H1 (cell line): Measurements from ENCODE around the gene PPM1F. TPM values are rescaled to one million over a fixed set of nuclear protein-coding genes. Genes with fewer than 3 reads are reported as not detected.

Experiments
- CTCF ChIA-PET: fragments of 300-600 bp; sonication (Branson Sonifier 250); formaldehyde crosslinking; loops from one replicate; lab custom pipeline; 2021; ENCODE audit not compliant: partially characterized antibody; lab: Charles Lee
- POLR2A ChIA-PET: fragments of 300-600 bp; sonication (Branson Sonifier 250); formaldehyde crosslinking; loops from one replicate; lab custom pipeline; 2021; ENCODE audit warnings: inconsistent platforms; ENCODE audit not compliant: partially characterized antibody; lab: Charles Lee
- DNase-seq, 2 experiments: peaks; one replicate each; pipeline versions ENCODE4 v3.0.0 to v3.0.0-alpha.2; 2010 to 2022; ENCODE audit warnings: low spot score in 2 of 2, low read depth in 1 of 2, mixed read lengths in 1 of 2
- FAIRE-seq: peaks from 2 replicates; lab custom pipeline; 2011; peaks lifted over from hg19 to GRCh38; lab: Jason Lieb, UNC
- H2AFZ ChIP-seq: 2 replicates; pipeline ENCODE4 v1.8.1; 2012; ENCODE audit warnings: low read length, inconsistent platforms
- H2AK5ac ChIP-seq: 2 replicates; pipeline ENCODE4 v1.6.1; 2013; ENCODE audit warnings: low read depth, low read length
- H2BK120ac ChIP-seq: replicated peaks from 2 replicates; pipeline ENCODE3; 2013; ENCODE audit warnings: low read depth, low read length, inconsistent platforms
- H2BK12ac ChIP-seq: 2 replicates; pipeline ENCODE4 v1.6.1; 2013; ENCODE audit warnings: low read depth, low read length
- H2BK15ac ChIP-seq: 2 replicates; pipeline ENCODE4 v1.6.1; 2013; ENCODE audit warnings: low read length
- H2BK20ac ChIP-seq: 2 replicates; pipeline ENCODE4 v1.6.1; 2013; ENCODE audit warnings: low read length
- H2BK5ac ChIP-seq: 2 replicates; pipeline ENCODE4 v1.6.1; 2013; ENCODE audit warnings: low read depth, low read length
- H3K14ac ChIP-seq: 2 replicates; pipeline ENCODE4 v1.6.1; 2013; ENCODE audit warnings: inconsistent platforms; ENCODE audit not compliant: insufficient read length
- H3K18ac ChIP-seq: 2 replicates; pipeline ENCODE4 v1.6.1; 2013; ENCODE audit warnings: low read length; ENCODE audit errors: extremely low read depth
- H3K23ac ChIP-seq: 2 replicates; pipeline ENCODE4 v1.6.1; 2013; ENCODE audit warnings: inconsistent platforms; ENCODE audit not compliant: insufficient read length
- H3K23me2 ChIP-seq: 2 replicates; pipeline ENCODE4 v1.6.1; 2013; ENCODE audit warnings: low read depth, low read length
- H3K27ac ChIP-seq: 2 replicates; pipeline ENCODE4 v1.6.1; 2011; ENCODE audit warnings: low read depth, low read length, inconsistent platforms
- H3K27me3 ChIP-seq, 4 experiments: replicated peaks in 1 of 4; 1 replicate in 1 of 4; 2 replicates in 3 of 4; pipeline versions ENCODE4 v1.6.1 to v1.8.1; 2011 to 2013; ENCODE audit warnings: low read length in 3 of 4, mild to moderate bottlenecking in 3 of 4, inconsistent platforms in 2 of 4, mixed read lengths in 2 of 4, moderate library complexity in 1 of 4; ENCODE audit not compliant: control insufficient read depth in 3 of 4, insufficient read depth in 3 of 4; ENCODE audit errors: extremely low read depth in 1 of 4
- H3K36me3 ChIP-seq, 4 experiments: 2 replicates each; pipeline versions ENCODE4 v1.6.1 to v1.8.1; 2011 to 2013; ENCODE audit warnings: mild to moderate bottlenecking in 4 of 4, low read length in 3 of 4, moderate library complexity in 2 of 4, control low read depth in 1 of 4, inconsistent platforms in 1 of 4; ENCODE audit not compliant: insufficient read depth in 4 of 4, control insufficient read depth in 2 of 4
- H3K4ac ChIP-seq: replicated peaks from 2 replicates; pipeline ENCODE3; 2013; ENCODE audit warnings: low read length, low read depth, mixed read lengths, inconsistent platforms; ENCODE audit not compliant: insufficient read length
- H3K4me1 ChIP-seq, 4 experiments: replicated peaks in 1 of 4; 1 replicate in 1 of 4; 2 replicates in 3 of 4; pipeline versions ENCODE4 v1.6.1 to v1.8.1; 2011 to 2013; ENCODE audit warnings: low read length in 3 of 4, inconsistent platforms in 2 of 4, mixed read lengths in 1 of 4; ENCODE audit not compliant: insufficient read depth in 4 of 4, control insufficient read depth in 3 of 4
- H3K4me2 ChIP-seq, 2 experiments: 2 replicates each; pipeline versions ENCODE4 v1.6.1 to v1.8.1; 2011 to 2013; ENCODE audit warnings: low read depth in 2 of 2, low read length in 2 of 2, control low read depth in 1 of 2, inconsistent platforms in 1 of 2, mild to moderate bottlenecking in 1 of 2; ENCODE audit not compliant: insufficient read depth in 1 of 2
- H3K4me3 ChIP-seq, 4 experiments: fragments of 200-600, 300-600 bp in 1 of 4; sonication (generic), shearing (Covaris generic), sonication (Bioruptor Twin) in 1 of 4; 2 replicates each; pipeline versions ENCODE4 v1.5.1 to v1.8.1; 2011 to 2016; ENCODE audit warnings: low read length in 4 of 4, low read depth in 3 of 4, control low read depth in 2 of 4, inconsistent platforms in 2 of 4, mild to moderate bottlenecking in 2 of 4, mixed read lengths in 1 of 4, moderate library complexity in 1 of 4; ENCODE audit not compliant: insufficient read depth in 2 of 4; ENCODE audit errors: extremely low read depth in 1 of 4
- H3K56ac ChIP-seq: replicated peaks from 2 replicates; pipeline ENCODE3; 2013; ENCODE audit warnings: low read depth, mild to moderate bottlenecking, mixed read lengths, low read length, inconsistent platforms; ENCODE audit not compliant: insufficient read length
- H3K79me1 ChIP-seq: 2 replicates; pipeline ENCODE4 v1.6.1; 2013; ENCODE audit warnings: low read depth, low read length, control low read depth
- H3K79me2 ChIP-seq, 2 experiments: 2 replicates each; pipeline versions ENCODE4 v1.6.1 to v1.8.1; 2012 to 2013; ENCODE audit warnings: low read length in 2 of 2, mild to moderate bottlenecking in 2 of 2, inconsistent platforms in 1 of 2; ENCODE audit not compliant: insufficient read depth in 2 of 2, control insufficient read depth in 1 of 2
- H3K9ac ChIP-seq, 4 experiments: replicated peaks in 1 of 4; 1 replicate in 1 of 4; 2 replicates in 3 of 4; pipeline versions ENCODE4 v1.6.1 to v1.8.1; 2011 to 2013; ENCODE audit warnings: low read depth in 3 of 4, low read length in 3 of 4, control low read depth in 2 of 4, mild to moderate bottlenecking in 2 of 4, moderate library complexity in 2 of 4, inconsistent platforms in 1 of 4; ENCODE audit errors: extremely low read depth in 1 of 4
- H3K9me3 ChIP-seq, 2 experiments: 2 replicates each; pipeline versions ENCODE4 v1.6.1 to v1.8.1; 2012 to 2013; ENCODE audit warnings: mild to moderate bottlenecking in 2 of 2, moderate library complexity in 2 of 2, control low read depth in 1 of 2, inconsistent platforms in 1 of 2, low read depth in 1 of 2, low read length in 1 of 2, mixed read lengths in 1 of 2; ENCODE audit not compliant: insufficient read depth in 2 of 2
- H4K20me1 ChIP-seq, 2 experiments: replicated peaks in 1 of 2; 2 replicates each; pipeline versions ENCODE3 to v1.8.1; 2011 to 2013; ENCODE audit warnings: inconsistent platforms in 2 of 2, low read length in 2 of 2, mild to moderate bottlenecking in 1 of 2; ENCODE audit not compliant: insufficient read depth in 2 of 2, control insufficient read depth in 1 of 2
- H4K5ac ChIP-seq: 2 replicates; pipeline ENCODE4 v1.6.1; 2013; ENCODE audit warnings: low read length, low read depth, mixed read lengths, inconsistent platforms; ENCODE audit not compliant: insufficient read length
- H4K8ac ChIP-seq: 2 replicates; pipeline ENCODE4 v1.8.0; 2013; ENCODE audit warnings: mild to moderate bottlenecking, moderate library complexity, low read length, inconsistent platforms; ENCODE audit not compliant: insufficient read depth; ENCODE audit errors: extremely low read depth
- H4K91ac ChIP-seq: replicated peaks from 2 replicates; pipeline ENCODE3; 2013; ENCODE audit warnings: low read length, mixed read lengths, inconsistent platforms; ENCODE audit not compliant: insufficient read length
- CBX5 ChIP-seq: fragments of 300-800, 300-1000 bp; sonication (generic); IDR thresholded peaks from 2 replicates; pipeline ENCODE4 v1.7.1; 2016; ENCODE audit warnings: antibody characterized with exemption, low read length, low read depth
- EGR1 ChIP-seq: IDR thresholded peaks from 2 replicates; pipeline ENCODE4 v1.6.1; 2011; ENCODE audit warnings: low read depth, low read length, borderline replicate concordance
- EP300 ChIP-seq, 2 experiments: IDR thresholded peaks; 1 replicate in 1 of 2; 2 replicates in 1 of 2; pipeline ENCODE4 v1.6.1; 2011 to 2012; ENCODE audit warnings: low read depth in 2 of 2, low read length in 2 of 2, mild to moderate bottlenecking in 2 of 2, borderline replicate concordance in 1 of 2, inconsistent platforms in 1 of 2, moderate library complexity in 1 of 2
- GABPA ChIP-seq: IDR thresholded peaks from 2 replicates; pipeline ENCODE4 v1.6.1; 2011; ENCODE audit warnings: mild to moderate bottlenecking, low read length, moderate library complexity, borderline replicate concordance; ENCODE audit not compliant: insufficient read depth
- KDM4A ChIP-seq: IDR thresholded peaks from one replicate; pipeline ENCODE4 v1.7.1; 2012; ENCODE audit warnings: low read depth, mild to moderate bottlenecking, moderate library complexity, low read length, inconsistent platforms; ENCODE audit not compliant: severe bottlenecking
- POU5F1 ChIP-seq: IDR thresholded peaks from 2 replicates; pipeline ENCODE4 v1.6.1; 2011; ENCODE audit warnings: low read depth, mild to moderate bottlenecking, low read length, moderate library complexity
- RBBP5 ChIP-seq: IDR thresholded peaks from 2 replicates; pipeline ENCODE4 v1.7.1; 2012; ENCODE audit warnings: low read depth, mild to moderate bottlenecking, inconsistent platforms, low read length, moderate library complexity, borderline replicate concordance
- RXRA ChIP-seq: IDR thresholded peaks from 2 replicates; pipeline ENCODE4 v1.6.1; 2011; ENCODE audit warnings: low read depth, mild to moderate bottlenecking, low read length, moderate library complexity; ENCODE audit not compliant: insufficient read depth
- SP1 ChIP-seq: IDR thresholded peaks from 2 replicates; pipeline ENCODE4 v1.6.1; 2011; ENCODE audit warnings: low read depth, low read length
- YY1 ChIP-seq: IDR thresholded peaks from 2 replicates; pipeline ENCODE4 v1.6.1; 2011; ENCODE audit warnings: low read depth, mild to moderate bottlenecking, low read length
- WGBS, 2 experiments: shearing (Covaris generic) in 1 of 2; methylation state at CpG; one replicate each; pipeline versions ENCODE4 v1.1.6 to v1.1.7; 2013 to 2015; ENCODE audit warnings: low lambda C conversion rate in 2 of 2, mixed read lengths in 2 of 2, inconsistent platforms in 1 of 2, low coverage in 1 of 2, missing lambda C conversion rate in 1 of 2; ENCODE audit not compliant: insufficient replicate concordance in 2 of 2, insufficient coverage in 1 of 2, insufficient read length in 1 of 2; ENCODE audit errors: extremely low coverage in 1 of 2, missing lambda C conversion rate in 1 of 2; 5-methylcytosine and 5-hydroxymethylcytosine counted together
- polyA plus RNA-seq, 7 experiments: library from polyadenylated mRNA; depleted of rRNA in 3 of 7; stranded (reverse) in 5 of 7; unstranded in 2 of 7; fragments of >200 nt in 5 of 7; fragments of 200-250 nt in 2 of 7; gene quantifications; 1 replicate in 5 of 7; 2 replicates in 1 of 7; 4 replicates in 1 of 7; pipeline versions ENCODE4 v1.2.1 to v1.2.3, GENCODE V29; 2011 to 2013; ENCODE audit warnings: missing spikeins in 2 of 7, mixed read lengths in 2 of 7
- total RNA-seq: library from RNA; stranded (reverse); fragmentation: NEBNext Ultra II Directional; extraction: Animal tissue kit (Norgen Biotek cat#: 25700); gene quantifications from 2 replicates; pipeline ENCODE4 v1.2.1, GENCODE V29; 2021

The PPM1F gene
- total and polyA plus RNA-seq, 2 of the 8 experiments (the other 6 are each of a cell fraction or from before 2014, with no cell fraction given): 12.4 to 22.8 TPM

DNA sequence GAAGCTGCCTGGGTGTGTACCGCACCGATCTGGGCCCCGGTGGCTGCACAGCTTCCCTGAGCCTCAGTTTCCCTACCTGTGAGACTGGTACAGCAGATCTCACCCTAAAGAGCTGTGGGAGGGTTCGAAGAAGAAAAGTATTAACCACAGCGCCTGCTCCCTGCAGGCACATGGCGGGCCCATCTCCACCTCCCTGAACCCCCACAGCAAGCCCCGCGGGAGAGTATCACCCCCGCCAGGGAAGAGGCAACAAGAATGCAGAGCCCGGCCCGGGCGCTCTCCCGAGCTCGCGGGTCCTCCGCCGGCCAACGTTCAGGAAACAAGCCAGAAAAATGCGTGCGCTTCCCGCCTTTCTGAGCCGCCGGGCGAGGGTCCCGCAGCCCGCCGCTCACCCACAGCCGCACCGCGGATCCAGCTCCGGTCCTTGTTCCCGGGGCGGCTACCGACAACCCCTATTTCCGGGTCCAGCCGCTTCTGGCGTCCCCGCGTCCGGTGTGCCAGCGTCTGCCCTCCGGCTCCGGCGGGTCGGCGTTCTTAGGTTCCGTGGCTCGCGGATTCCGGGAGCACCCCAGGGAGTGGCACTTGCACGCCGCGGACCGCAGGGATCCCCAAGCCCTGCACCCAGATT is 29.8 kb upstream of the PPM1F start, which contains the start of gene TOP3B:
Gene TOP3B, minus strand, starts transcription at position 450 of the 628 bp plus-strand sequence. CDS start 7,078 bp downstream, outside the sequence.
- Histone ChIP-seq H4K91ac (peak within 1 kb of the TSS; percentile 27), H3K4me1 (peaks cover 0 to 2% (median 0%) of the 10 kb centered on the region in 4 experiments; a peak in 2 of 7 replicates), H3K23ac (no peak within 1 kb of the TSS), H2BK20ac (no peak within 1 kb of the TSS), H3K79me2 (peaks cover 0 to 11% of the 10 kb centered on the region in 2 experiments), H2BK5ac (no peak within 1 kb of the TSS), H3K36me3 (no peaks in the 10 kb centered on the region; a peak in 3 of 8 replicates), H3K9me3 (no peaks in the 10 kb centered on the region), H3K9ac (peak within 1 kb of the TSS; percentile 55 to 91 (median 77)), H2BK15ac (no peak within 1 kb of the TSS), H2BK120ac (no peak within 1 kb of the TSS), H4K5ac (no peak within 1 kb of the TSS), H4K20me1 (peaks cover 3 to 16% of the 10 kb centered on the region in 2 experiments), H2AFZ (peak within 1 kb of the TSS; percentile 45; the same call in 1 of the 2 replicates), H3K14ac (no peak within 1 kb of the TSS), H2AK5ac (no peak within 1 kb of the TSS), H2BK12ac (no peak within 1 kb of the TSS), H3K4me3 (peak within 1 kb of the TSS; percentile 83 to 98 (median 94)), H3K23me2 (0 out of 2 replicates have a peak, but pooled peaks cover 3% of the 10 kb centered on the region), H3K27me3 (peaks cover 3 to 17% (median 15%) of the 10 kb centered on the region in 4 experiments; a peak in 5 of 7 replicates), H3K4me2 (peak within 1 kb of the TSS; percentile 83 to 88), H3K79me1 (peaks cover 10% of the 10 kb centered on the region; the same call in 1 of the 2 replicates), H3K56ac (peak within 1 kb of the TSS; percentile 69), H3K27ac (peak within 1 kb of the TSS; percentile 57; the same call in 1 of the 2 replicates), H4K8ac (peak within 1 kb of the TSS; percentile 99), H3K4ac (no peak within 1 kb of the TSS), H3K18ac (peak within 1 kb of the TSS; percentile 48; the same call in 1 of the 2 replicates)
- WGBS, 2 experiments: 2% methylated on average over 52 of the region's 54 CpGs; no CpG with 5 or more reads in 1 of the 2 experiments
- FAIRE-seq: no peak
- POLR2A ChIA-PET: interaction anchor here (0.8 to 3.9 kb wide), 7 partner anchors 9 to 59 kb away, joined by 3 to 19 read pairs (median 8); no protein-coding TSS in a partner anchor
- CTCF ChIA-PET: interaction anchor here (0.8 to 5.6 kb wide), 7 partner anchors 11 to 426 kb away, joined by 3 to 47 read pairs (median 5); partner anchors contain the start of gene PPM1F
- DNase-seq: peak in 1 of 2 experiments; percentile 88
- TF ChIP-seq EP300 (IDR thresholded peaks at IDR 0.05; ENCODE audit: borderline replicate concordance in 1 of 2, low read depth in 2 of 2, low read length in 2 of 2): peak; percentile 18 to 69; a peak in 2 of 3 replicates
- TF ChIP-seq CBX5: no peak
- TF ChIP-seq RBBP5: peak; percentile 81
- TF ChIP-seq RXRA: 0 out of 2 replicates have a peak, but pooled peaks have one; percentile 53
- peak; percentile 100 for TF ChIP-seq GABPA
- TF ChIP-seq SP1: peak; percentile 56; the same call in 1 of the 2 replicates
- TF ChIP-seq YY1: peak; percentile 71
- peak; percentile 79 for TF ChIP-seq KDM4A
- TF ChIP-seq EGR1: peak; percentile 67; the same call in 1 of the 2 replicates
- TF ChIP-seq POU5F1: no peak
